DOHH2 (cell line): ENCODE data around the gene OLFML2A.

Source experiments
- H3F3A ChIP-seq: fragments of 200-600 bp; sonication (generic), shearing (Covaris generic); 2 replicates; pipeline ENCODE4 v1.6.0; 2016; ENCODE audit warnings: antibody characterized with exemption, mild to moderate bottlenecking; ENCODE audit not compliant: control insufficient read depth, insufficient read depth
- H3K27ac ChIP-seq: fragments of 200-600 bp; sonication (generic); 2 replicates; pipeline ENCODE4 v1.5.1; 2014; ENCODE audit warnings: low read depth, mild to moderate bottlenecking, low read length, moderate library complexity
- H3K27me3 ChIP-seq: fragments of 200-600 bp; sonication (generic); 2 replicates; pipeline ENCODE4 v1.6.1; 2014; ENCODE audit warnings: mild to moderate bottlenecking, low read length, mixed read lengths; ENCODE audit not compliant: control insufficient read depth
- H3K36me3 ChIP-seq: fragments of 200-600 bp; sonication (generic); 2 replicates; pipeline ENCODE4 v1.6.1; 2014; ENCODE audit warnings: mild to moderate bottlenecking, low read length, moderate library complexity, mixed read lengths; ENCODE audit not compliant: control insufficient read depth
- H3K4me1 ChIP-seq: fragments of 200-600 bp; sonication (generic); 2 replicates; pipeline ENCODE4 v1.6.1; 2014; ENCODE audit warnings: mild to moderate bottlenecking, low read length, mixed read lengths; ENCODE audit not compliant: control insufficient read depth
- H3K4me2 ChIP-seq: fragments of 200-600 bp; sonication (generic); 2 replicates; pipeline ENCODE4 v1.6.0; 2014; ENCODE audit warnings: mild to moderate bottlenecking, low read length, moderate library complexity
- H3K4me3 ChIP-seq: fragments of 200-600 bp; sonication (generic); 2 replicates; pipeline ENCODE4 v1.5.1; 2014; ENCODE audit warnings: mild to moderate bottlenecking, low read length, mixed read lengths
- H3K79me2 ChIP-seq: fragments of 200-600 bp; sonication (generic); 2 replicates; pipeline ENCODE4 v1.6.1; 2014; ENCODE audit warnings: mild to moderate bottlenecking, low read length, mixed read lengths; ENCODE audit not compliant: control insufficient read depth
- H3K9me2 ChIP-seq: fragments of 200-600 bp; sonication (generic); replicated peaks from 2 replicates; pipeline ENCODE4 v1.6.1; 2014; ENCODE audit warnings: mild to moderate bottlenecking, low read length, mixed read lengths; ENCODE audit not compliant: control insufficient read depth
- H3K9me3 ChIP-seq: fragments of 200-600 bp; sonication (generic); 2 replicates; pipeline ENCODE4 v1.6.1; 2014; ENCODE audit warnings: antibody characterized with exemption, low read length, mixed read lengths; ENCODE audit not compliant: control insufficient read depth, insufficient read depth
- H4K20me1 ChIP-seq: fragments of 200-600 bp; sonication (generic); 2 replicates; pipeline ENCODE4 v1.6.0; 2014; ENCODE audit warnings: low read depth, mild to moderate bottlenecking, antibody characterized with exemption, low read length, moderate library complexity; ENCODE audit not compliant: control insufficient read depth, insufficient read depth
- CTCF ChIP-seq: fragments of 200-600 bp; sonication (generic); IDR thresholded peaks from one replicate; pipeline ENCODE4 v1.5.1; 2014; ENCODE audit warnings: antibody characterized with exemption, mild to moderate bottlenecking, low read depth, low read length; ENCODE audit not compliant: poor library complexity, severe bottlenecking
- EZH2phosphoT487 ChIP-seq: fragments of 200-600 bp; sonication (generic); IDR thresholded peaks from 2 replicates; pipeline ENCODE4 v1.6.1; 2017; ENCODE audit warnings: borderline replicate concordance, mild to moderate bottlenecking, antibody characterized with exemption, low read length, moderate library complexity, mixed read lengths

OLFML2A gene

GRCh38 chr9:124818431-124819281, 41.7 kb downstream of the OLFML2A start:
- Histone ChIP-seq H3K4me2 (peak overlapping the region; percentile 29; the same call in 1 of the 2 replicates), H4K20me1 (no peaks in the 10 kb centered on the region), H3K27ac (no peak overlapping the region), H3K9me3 (no peaks in the 10 kb centered on the region), H3K36me3 (no peaks in the 10 kb centered on the region), H3K9me2 (no peaks in the 10 kb centered on the region), H3K4me3 (no peak overlapping the region), H3K27me3 (peaks cover 21% of the 10 kb centered on the region), H3K79me2 (no peaks in the 10 kb centered on the region), H3F3A (no peaks in the 10 kb centered on the region), H3K4me1 (peaks cover 10% of the 10 kb centered on the region)
- TF ChIP-seq EZH2phosphoT487 (no peak), CTCF (no peak)

- no peak overlapping the region for H3K27ac ChIP-seq
Observed at GRCh38 chr9:124820698-124821623, 44.0 kb downstream of the OLFML2A start.

More at GRCh38 chr9:124820698-124821623, 44.0 kb downstream of the OLFML2A start:
- peaks cover 27% of the 10 kb centered on the region for H3K27me3 ChIP-seq
- no peaks in the 10 kb centered on the region for H3K9me2 ChIP-seq
- H3F3A ChIP-seq, result no peaks in the 10 kb centered on the region
- peaks cover 13% of the 10 kb centered on the region for H3K4me1 ChIP-seq
- no peaks in the 10 kb centered on the region for H3K36me3 ChIP-seq
- H3K79me2 ChIP-seq, result no peaks in the 10 kb centered on the region
- no peaks in the 10 kb centered on the region for H4K20me1 ChIP-seq
- no peak overlapping the region for H3K4me3 ChIP-seq
- TF ChIP-seq EZH2phosphoT487, result no peak
- TF ChIP-seq CTCF, result no peak
- H3K9me3 ChIP-seq, result no peaks in the 10 kb centered on the region
- H3K4me2 ChIP-seq, result no peak overlapping the region
